ENCODE measurements around the gene SNRPD3. TPM values are rescaled to one million over a fixed set of nuclear protein-coding genes. Genes with fewer than 3 reads are reported as not detected.
A peak's percentile ranks its signal among the peaks of the same experiment; 100 is the strongest.

SNRPD3 gene
- total RNA-seq, result 10 to 100 TPM; 60.3 to 70.8 TPM
- long read RNA-seq, transcript SNRPD3-201 (4 exons, 1,763 nt), result major isoform, 38 of 51 reads
- long read RNA-seq, partial matches to known transcripts, result 2 of 51 reads
- long read RNA-seq, other reads (novel, unspliced or antisense), result 11 of 51 reads

DNA sequence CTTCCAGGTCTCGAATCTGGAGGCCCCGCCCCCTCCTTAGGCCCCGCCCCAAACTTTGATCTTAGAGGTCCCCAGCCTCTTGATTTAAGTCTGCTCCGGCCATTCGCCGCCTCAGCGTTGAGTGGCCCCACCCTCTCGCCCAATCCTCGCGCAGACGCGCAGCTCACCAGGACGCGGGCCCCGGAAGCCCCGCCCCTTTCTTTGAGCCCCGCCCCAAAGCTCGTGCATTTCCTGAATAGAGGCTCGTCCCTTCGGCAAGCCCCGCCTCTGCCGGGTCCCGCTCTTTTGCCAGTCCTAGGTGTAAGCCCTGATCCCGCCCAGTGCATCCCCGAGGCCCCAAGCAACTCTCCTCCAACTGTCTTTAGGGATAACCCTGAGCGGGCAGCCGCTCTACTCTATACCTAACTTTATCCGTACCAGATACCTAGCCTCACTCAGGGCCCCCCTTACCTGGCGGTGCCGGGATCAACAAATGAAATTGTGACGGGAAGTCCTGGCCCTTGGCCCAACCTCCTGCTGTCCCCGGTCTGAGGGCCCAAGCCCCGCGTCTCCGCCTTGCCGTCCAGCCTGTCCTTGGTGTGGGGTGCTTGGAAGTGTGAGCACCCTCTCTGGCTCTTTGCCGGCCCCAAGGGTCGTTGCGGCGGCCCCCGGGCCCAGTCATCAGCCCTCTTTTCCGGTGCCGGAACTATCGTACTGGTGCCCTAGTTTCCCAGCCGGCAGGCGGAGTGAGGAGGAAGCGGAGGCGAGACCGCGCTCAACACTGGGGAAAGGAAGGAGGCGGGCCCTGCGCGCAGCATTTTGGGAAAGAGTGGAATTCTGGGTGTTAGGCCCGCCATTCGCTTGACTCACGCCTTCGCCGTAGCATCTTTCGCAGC, at the start of gene SNRPD3:
SNRPD3 (plus strand) TSS at position 835 of the 875 bp plus-strand sequence. CDS start 1,676 bp downstream, outside the sequence.
- DNase-seq (peak; percentile 99 to 100), ATAC-seq (peak; percentile 74)
- intact Hi-C loops (cut with DNase I, micrococcal nuclease), result no loop called here

DNA sequence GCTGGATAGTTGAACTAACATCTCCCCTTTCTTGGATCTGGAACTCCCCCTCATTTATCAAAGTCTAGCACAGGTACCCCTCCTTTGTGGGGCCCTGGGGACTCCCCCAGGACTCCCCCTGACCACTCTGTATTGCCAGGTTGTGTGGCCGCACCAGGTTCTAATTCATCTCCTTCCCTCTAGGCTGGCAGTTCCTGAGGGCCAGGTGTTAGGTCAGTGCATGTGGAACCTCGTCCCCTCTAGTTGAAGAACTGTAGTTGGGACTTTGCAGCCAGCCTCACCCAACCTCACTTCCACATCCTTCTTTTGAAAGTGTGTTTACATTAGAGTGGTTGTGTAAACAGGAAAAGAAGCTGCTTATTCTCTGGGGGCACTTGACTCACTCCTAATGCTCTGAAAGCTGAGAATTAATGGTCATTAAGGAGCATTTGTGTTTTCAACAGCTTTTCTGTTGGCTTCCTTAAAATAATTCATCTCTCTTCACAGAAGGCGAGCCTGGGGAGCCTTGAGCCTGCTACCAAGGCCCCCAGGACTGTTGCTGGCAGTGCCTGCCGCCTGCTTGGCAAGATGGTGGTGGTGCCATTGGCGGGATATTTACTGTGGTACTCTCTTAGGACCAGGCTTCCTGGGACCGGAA, 48.9 kb upstream of the SNRPD3 start:
- intact Hi-C loops (cut with DNase I, micrococcal nuclease), result no loop called here
- ATAC-seq (peak; percentile 80), DNase-seq (no peak)

- intact Hi-C loops (cut with DNase I, micrococcal nuclease), result no loop called here
- no peak for DNase-seq
- ATAC-seq, result no peak
These were observed 48.1 kb upstream of the SNRPD3 start for GRCh38 chr22:24507716-24508115.

DNA sequence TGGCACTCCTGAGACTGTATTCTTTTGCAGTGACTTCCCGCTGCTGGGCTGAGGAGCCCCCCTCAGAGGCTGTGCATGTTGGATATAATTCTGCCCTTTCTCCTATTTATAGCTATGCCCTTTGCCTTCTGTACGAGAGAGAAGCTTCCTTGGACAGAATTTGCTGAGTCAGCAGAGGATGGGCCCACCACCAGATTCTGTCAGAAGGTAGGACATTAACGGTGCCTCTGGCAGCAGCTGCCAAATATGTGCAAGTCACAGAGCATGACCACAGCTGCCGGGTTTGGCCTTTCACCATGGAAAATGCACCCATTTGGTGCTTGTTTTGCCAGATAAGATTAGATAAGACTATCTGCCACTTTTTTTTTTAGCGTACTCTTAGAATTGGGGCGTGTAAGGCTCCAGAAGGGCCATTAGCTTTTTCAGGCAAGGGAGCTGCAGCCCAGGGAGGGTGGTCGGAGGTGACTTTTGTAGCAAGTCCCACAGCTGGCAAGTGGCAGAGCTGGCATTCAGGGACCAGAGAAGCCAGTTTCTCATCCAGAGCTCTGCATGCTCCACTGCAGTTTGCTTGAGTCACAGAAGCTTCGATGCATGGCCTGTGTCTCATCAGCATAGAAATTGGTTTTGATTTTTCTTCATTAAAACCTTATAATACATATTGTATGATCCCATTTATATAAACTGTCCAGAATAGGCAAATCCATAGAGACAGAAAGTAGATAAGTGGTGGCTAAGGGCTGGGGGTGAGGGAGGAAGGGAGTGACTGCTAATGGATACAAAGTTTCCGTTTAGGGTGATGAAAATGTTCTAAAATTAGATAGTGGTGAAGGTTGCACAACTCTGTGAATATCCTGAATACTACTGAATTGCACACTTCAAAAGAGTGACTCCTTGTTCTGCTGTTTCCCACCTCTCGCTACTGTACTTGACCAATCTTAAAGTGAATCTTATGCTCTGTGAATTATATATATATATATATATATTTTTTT, 44.9 kb upstream of the SNRPD3 start:
- intact Hi-C loops (cut with DNase I, micrococcal nuclease), result loop anchor here in 1 of 2 donors (10.0 kb wide), 1 partner anchor 86 kb away; the partner anchor contains the start of gene ADORA2A
- ATAC-seq, result peak; percentile 9
- DNase-seq, result no peak

DNA sequence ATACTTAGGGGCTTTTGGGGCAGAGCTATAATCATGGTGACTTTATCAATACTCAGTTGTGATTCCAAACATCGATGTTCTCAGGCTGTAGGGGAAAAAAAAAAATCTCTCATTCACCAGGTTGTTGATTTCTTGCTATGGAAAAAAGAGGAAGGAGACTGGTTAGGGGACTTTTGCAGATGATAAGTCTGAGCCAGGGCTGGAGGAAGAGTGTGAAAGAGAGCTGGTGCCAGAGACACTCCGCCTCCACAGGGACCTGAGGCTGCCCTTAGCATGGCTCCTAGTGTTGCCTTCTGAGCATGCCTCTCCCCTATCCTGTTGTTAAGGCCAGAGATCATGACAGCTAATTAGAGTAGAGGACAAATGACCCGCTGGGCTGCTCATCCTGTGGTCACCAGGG, 43.8 kb upstream of the SNRPD3 start:
- ATAC-seq (no peak), DNase-seq (no peak)
- intact Hi-C loops (cut with DNase I, micrococcal nuclease), result loop anchor here in 1 of 2 donors (10.0 kb wide), 1 partner anchor 87 kb away; the partner anchor contains the start of gene ADORA2A

- intact Hi-C loops (cut with DNase I, micrococcal nuclease), result loop anchor here in 1 of 2 donors (10.0 kb wide), 1 partner anchor 89 kb away; the partner anchor contains the start of gene ADORA2A
- ATAC-seq (no peak), DNase-seq (peak in 1 of 2 donors; percentile 4)
These were observed 42.2 kb upstream of the SNRPD3 start for GRCh38 chr22:24513378-24514240.

- ATAC-seq, result peak; percentile 88
- DNase-seq, result peak; percentile 46 to 47
- intact Hi-C loops (cut with DNase I, micrococcal nuclease), result loop anchor here in 1 of 2 donors (10.0 kb wide), 1 partner anchor 90 kb away; the partner anchor contains the start of gene ADORA2A
These were observed 41.4 kb upstream of the SNRPD3 start for GRCh38 chr22:24514241-24515026.

DNA sequence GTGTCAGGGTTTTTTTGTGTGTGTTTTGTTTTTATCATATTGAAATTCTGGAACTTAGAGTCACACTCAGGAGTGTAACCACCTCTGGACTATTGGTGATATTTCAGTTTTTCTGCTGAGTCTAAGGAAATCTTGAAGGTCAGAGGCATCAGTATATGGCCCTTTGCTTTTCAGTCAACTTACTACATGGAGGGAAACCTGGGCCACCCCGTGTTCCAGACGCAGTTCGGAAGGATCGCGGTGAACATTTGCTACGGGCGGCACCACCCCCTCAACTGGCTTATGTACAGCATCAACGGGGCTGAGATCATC, 40.8 kb upstream of the SNRPD3 start:
- DNase-seq (no peak), ATAC-seq (no peak)
- intact Hi-C loops (cut with DNase I, micrococcal nuclease), result loop anchor here in 1 of 2 donors (10.0 kb wide), 1 partner anchor 90 kb away; the partner anchor contains the start of gene ADORA2A

- DNase-seq (no peak), ATAC-seq (no peak)
- intact Hi-C loops (cut with DNase I, micrococcal nuclease), result loop anchor here in 1 of 2 donors (10.0 kb wide), 1 partner anchor 92 kb away; the partner anchor contains the start of gene ADORA2A
These were observed 39.5 kb upstream of the SNRPD3 start for GRCh38 chr22:24516301-24516737.

GRCh38 chr22:24517446-24517845, 38.4 kb upstream of the SNRPD3 start:
- DNase-seq (no peak), ATAC-seq (no peak)
- intact Hi-C loops (cut with DNase I, micrococcal nuclease), result loop anchor here in 1 of 2 donors (10.0 kb wide), 1 partner anchor 93 kb away; the partner anchor contains the start of gene ADORA2A

DNA sequence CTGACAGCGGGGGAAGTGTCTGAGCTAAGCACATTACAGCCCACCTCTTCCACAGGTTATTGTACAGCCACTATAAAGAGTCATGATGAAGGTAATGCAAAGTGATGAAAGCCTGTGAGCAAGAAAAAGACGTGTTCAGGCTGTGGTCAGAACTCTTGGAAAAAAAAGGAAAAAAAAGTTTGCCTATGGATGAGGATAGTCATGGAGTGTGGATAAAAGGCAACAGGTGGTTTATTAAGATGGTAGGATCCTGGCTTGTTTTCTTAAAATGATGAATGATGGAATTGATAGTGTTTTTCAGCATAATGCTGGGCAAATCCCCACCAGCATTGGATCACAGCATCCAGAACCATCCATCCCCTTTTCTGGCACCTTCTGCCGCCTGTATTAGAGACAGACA, 37.6 kb upstream of the SNRPD3 start:
- ATAC-seq, result no peak
- DNase-seq, result no peak
- intact Hi-C loops (cut with DNase I, micrococcal nuclease), result loop anchor here in 1 of 2 donors (10.0 kb wide), 1 partner anchor 93 kb away; the partner anchor contains the start of gene ADORA2A

- ATAC-seq (no peak), DNase-seq (no peak)
- intact Hi-C loops (cut with DNase I, micrococcal nuclease), result loop anchor here in 1 of 2 donors (10.0 kb wide), 1 partner anchor 94 kb away; the partner anchor contains the start of gene ADORA2A
These were observed 36.9 kb upstream of the SNRPD3 start for GRCh38 chr22:24518771-24519485.

DNA sequence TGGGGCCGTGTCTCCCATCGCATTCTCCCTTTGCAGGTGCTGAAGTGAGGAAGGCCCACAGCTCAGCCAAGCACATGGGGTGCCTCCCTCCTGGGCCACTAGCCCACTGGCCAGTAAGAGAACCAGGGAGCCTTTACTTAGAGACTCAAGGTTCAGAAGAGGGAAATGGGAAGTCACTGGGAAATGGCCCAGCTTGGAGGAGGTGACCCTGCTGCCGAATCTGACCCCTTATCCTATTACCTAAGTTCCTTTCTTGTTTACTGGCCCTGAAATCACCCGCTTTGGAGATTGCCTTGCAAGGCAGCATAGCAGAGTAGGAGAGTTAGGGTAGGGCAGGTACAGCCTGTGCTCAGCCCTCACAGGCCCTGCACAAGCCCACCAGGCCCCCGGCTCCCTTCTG, 36.3 kb upstream of the SNRPD3 start:
- ATAC-seq, result no peak
- intact Hi-C loops (cut with DNase I, micrococcal nuclease), result loop anchor here in 1 of 2 donors (10.0 kb wide), 1 partner anchor 95 kb away; the partner anchor contains the start of gene ADORA2A

GRCh38 chr22:24521791-24522245, 34.0 kb upstream of the SNRPD3 start:
- intact Hi-C loops (cut with DNase I, micrococcal nuclease), result loop anchor here in 1 of 2 donors (10.0 kb wide), 1 partner anchor 197 kb away; no protein-coding TSS in a partner anchor
- ATAC-seq (peak; percentile 88), DNase-seq (peak; percentile 37 to 42)

More for the DNA sequence above, 36.3 kb upstream of the SNRPD3 start:
- DNase-seq, result no peak

DNA sequence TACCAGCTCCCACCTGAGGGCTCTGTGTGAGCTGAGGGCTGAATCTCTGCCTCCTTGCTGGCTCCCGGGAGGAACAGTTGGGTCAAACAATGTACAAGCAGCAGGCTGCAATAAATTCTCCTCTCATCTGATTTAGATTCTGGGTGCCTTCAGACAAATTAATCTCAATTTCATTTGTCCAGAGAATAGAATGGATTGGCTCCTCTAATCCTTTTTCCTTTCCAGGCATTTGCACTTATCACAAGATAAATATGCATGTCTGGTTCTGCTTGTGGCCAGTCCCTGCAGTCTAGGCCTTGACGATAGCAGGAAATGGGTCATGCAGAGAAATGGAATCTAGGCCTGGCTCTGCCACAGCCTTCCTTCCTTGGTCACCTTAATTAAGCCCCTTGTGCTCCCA, 31.9 kb upstream of the SNRPD3 start:
- intact Hi-C loops (cut with DNase I, micrococcal nuclease), result loop anchor here in 1 of 2 donors (10.0 kb wide), 1 partner anchor 199 kb away; no protein-coding TSS in a partner anchor
- no peak for ATAC-seq
- no peak for DNase-seq
